Measurements from ENCODE around the gene LNX1.

GRCh38 chr4:53596901-53597300 lies 5.6 kb upstream of the LNX1 start:
- TF ChIP-seq POLR2A (IDR thresholded peaks at IDR 0.05; ENCODE audit: extremely low read depth, insufficient read length), result no peak
- TF ChIP-seq CTCF (IDR thresholded peaks at IDR 0.05; ENCODE audit: low read depth, low read length), result no peak

Measured in NB4 (cell line).